Measurements from ENCODE around the gene MBD5.

DNA sequence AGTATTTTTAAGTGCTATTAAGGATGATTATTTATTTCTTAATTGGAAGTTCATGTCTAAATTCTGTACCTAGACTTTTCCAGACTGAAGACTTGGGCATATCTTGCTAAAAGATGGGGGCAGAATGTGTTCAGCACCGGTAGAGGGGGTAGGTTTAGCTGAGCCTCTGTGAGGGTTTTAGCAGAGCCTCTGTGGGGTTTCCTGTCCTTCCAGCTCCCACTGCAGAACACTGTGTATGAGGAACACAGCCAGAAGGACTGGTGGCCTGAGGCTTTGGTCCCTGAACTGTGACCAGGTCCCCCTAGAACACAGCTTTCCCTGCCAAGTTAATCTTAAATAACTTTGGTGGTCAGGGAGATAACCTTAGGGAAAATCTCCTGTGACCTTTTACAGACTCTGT, 500.3 kb downstream of the MBD5 start:
- TF ChIP-seq, protein P1, sequence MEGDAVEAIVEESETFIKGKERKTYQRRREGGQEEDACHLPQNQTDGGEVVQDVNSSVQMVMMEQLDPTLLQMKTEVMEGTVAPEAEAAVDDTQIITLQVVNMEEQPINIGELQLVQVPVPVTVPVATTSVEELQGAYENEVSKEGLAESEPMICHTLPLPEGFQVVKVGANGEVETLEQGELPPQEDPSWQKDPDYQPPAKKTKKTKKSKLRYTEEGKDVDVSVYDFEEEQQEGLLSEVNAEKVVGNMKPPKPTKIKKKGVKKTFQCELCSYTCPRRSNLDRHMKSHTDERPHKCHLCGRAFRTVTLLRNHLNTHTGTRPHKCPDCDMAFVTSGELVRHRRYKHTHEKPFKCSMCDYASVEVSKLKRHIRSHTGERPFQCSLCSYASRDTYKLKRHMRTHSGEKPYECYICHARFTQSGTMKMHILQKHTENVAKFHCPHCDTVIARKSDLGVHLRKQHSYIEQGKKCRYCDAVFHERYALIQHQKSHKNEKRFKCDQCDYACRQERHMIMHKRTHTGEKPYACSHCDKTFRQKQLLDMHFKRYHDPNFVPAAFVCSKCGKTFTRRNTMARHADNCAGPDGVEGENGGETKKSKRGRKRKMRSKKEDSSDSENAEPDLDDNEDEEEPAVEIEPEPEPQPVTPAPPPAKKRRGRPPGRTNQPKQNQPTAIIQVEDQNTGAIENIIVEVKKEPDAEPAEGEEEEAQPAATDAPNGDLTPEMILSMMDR (IDR thresholded peaks at IDR 0.05), result no peak
- TF ChIP-seq ZNF219 (CRISPR knock-in tag; IDR thresholded peaks at IDR 0.05; ENCODE audit: borderline replicate concordance) (no peak), NR2C2 (CRISPR knock-in tag; IDR thresholded peaks at IDR 0.05) (no peak), TCF7 (CRISPR knock-in tag; IDR thresholded peaks at IDR 0.05; ENCODE audit: low read depth) (no peak), ETV6 (CRISPR knock-in tag; IDR thresholded peaks at IDR 0.05) (no peak), ZNF416 (CRISPR knock-in tag; IDR thresholded peaks at IDR 0.05) (no peak), SOX15 (CRISPR knock-in tag; IDR thresholded peaks at IDR 0.05) (no peak), ZNF121 (CRISPR knock-in tag; IDR thresholded peaks at IDR 0.05) (no peak), RELA (CRISPR knock-in tag; IDR thresholded peaks at IDR 0.05; ENCODE audit: borderline replicate concordance) (no peak), FOXK1 (CRISPR knock-in tag; IDR thresholded peaks at IDR 0.05) (no peak)
- TF ChIP-seq, protein P2, sequence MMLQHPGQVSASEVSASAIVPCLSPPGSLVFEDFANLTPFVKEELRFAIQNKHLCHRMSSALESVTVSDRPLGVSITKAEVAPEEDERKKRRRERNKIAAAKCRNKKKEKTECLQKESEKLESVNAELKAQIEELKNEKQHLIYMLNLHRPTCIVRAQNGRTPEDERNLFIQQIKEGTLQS (CRISPR knock-in tag; conservative IDR thresholded peaks at IDR 0.05), result no peak
- TF ChIP-seq, protein P3, sequence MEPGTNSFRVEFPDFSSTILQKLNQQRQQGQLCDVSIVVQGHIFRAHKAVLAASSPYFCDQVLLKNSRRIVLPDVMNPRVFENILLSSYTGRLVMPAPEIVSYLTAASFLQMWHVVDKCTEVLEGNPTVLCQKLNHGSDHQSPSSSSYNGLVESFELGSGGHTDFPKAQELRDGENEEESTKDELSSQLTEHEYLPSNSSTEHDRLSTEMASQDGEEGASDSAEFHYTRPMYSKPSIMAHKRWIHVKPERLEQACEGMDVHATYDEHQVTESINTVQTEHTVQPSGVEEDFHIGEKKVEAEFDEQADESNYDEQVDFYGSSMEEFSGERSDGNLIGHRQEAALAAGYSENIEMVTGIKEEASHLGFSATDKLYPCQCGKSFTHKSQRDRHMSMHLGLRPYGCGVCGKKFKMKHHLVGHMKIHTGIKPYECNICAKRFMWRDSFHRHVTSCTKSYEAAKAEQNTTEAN (CRISPR knock-in tag; IDR thresholded peaks at IDR 0.05), result no peak
